Ectodermal cell (in vitro differentiated cells): ENCODE measurements around the gene DTNBP1.
"Not testable (repeated sequence)": the region's sequence is repeated elsewhere in the genome, so short reads cannot be mapped to it uniquely, and the experiment has no call there.

Experiments used
- H3K27ac ChIP-seq: 2 replicates; pipeline ENCODE4 v1.7.0; 2013; ENCODE audit warnings: mild to moderate bottlenecking, low read depth, low read length; ENCODE audit not compliant: insufficient read depth, poor library complexity, severe bottlenecking
- H3K27me3 ChIP-seq: 2 replicates; pipeline ENCODE4 v1.7.0; 2013; ENCODE audit warnings: mild to moderate bottlenecking, low read length; ENCODE audit not compliant: insufficient read depth, control insufficient read depth, poor library complexity, severe bottlenecking
- H3K36me3 ChIP-seq: one replicate; pipeline ENCODE4 v1.7.0; 2013; ENCODE audit warnings: low read length; ENCODE audit not compliant: control insufficient read depth, insufficient read depth
- H3K4me1 ChIP-seq: one replicate; pipeline ENCODE4 v1.7.0; 2013; ENCODE audit warnings: low read length; ENCODE audit not compliant: control insufficient read depth, insufficient read depth
- H3K4me3 ChIP-seq: 2 replicates; pipeline ENCODE4 v1.7.0; 2013; ENCODE audit warnings: low read depth, low read length, control low read depth; ENCODE audit not compliant: insufficient read depth
- H3K9me3 ChIP-seq: 2 replicates; pipeline ENCODE4 v1.7.0; 2013; ENCODE audit warnings: mild to moderate bottlenecking, low read length, moderate library complexity; ENCODE audit not compliant: control insufficient read depth
- WGBS, 2 experiments: methylation state at CpG; one replicate each; pipeline ENCODE4 v1.1.7; 2013; ENCODE audit warnings: missing lambda C conversion rate in 2 of 2; 5-methylcytosine and 5-hydroxymethylcytosine counted together

The DTNBP1 gene

DNA sequence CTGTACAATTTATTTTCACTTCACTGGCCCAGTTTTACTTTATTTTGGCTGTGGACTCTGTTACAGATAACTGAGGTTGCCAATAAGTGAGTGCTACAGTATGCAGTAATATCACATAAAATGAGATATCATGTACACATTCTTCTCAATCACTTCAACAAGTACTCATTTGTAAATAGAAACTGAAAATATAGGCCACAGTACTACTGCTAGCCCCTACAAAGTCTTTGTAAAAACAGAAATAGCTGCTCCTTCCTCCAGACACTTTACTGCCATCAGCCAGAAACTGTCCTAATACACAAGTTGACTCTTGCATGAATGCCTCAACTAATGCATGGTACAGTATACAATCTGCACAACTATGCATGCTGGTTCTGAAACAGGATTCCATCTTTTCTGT, 9.2 kb downstream of the DTNBP1 start:
- no peak overlapping the region for H3K27ac ChIP-seq
- no peaks in the 10 kb centered on the region for H3K36me3 ChIP-seq
- H3K4me3 ChIP-seq: no peak overlapping the region
- peaks cover 8% of the 10 kb centered on the region for H3K4me1 ChIP-seq
- H3K27me3 ChIP-seq: no peaks in the 10 kb centered on the region
- no peaks in the 10 kb centered on the region for H3K9me3 ChIP-seq

DNA sequence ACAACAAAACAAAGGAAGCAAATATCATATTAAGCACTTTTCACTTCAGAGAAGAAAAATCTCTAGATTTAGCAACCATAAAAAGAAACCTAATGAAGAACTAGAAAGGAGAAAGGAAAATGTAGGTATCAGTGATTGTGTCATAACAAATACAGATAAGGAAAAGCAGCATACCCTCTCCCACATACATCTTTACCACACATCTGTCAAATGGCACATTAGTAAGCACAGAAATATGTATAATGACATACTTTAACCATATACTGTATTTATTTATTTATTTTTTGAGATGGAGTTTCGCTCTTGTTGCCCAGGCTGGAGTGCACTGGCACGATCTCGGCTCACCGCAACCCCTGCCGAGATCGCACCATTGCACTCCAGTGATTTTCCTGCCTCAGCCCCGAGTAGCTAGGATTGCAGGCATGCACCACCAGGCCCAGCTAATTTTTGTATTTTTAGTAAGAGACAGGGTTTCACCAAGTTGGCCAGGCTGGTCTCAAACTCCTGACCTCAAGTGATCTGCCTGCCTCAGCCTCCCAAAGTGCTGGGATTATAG, 12.7 kb downstream of the DTNBP1 start:
- WGBS, 2 experiments: 77% methylated on average over 7 of the region's 7 CpGs
- not testable (repeated sequence) for H3K4me1 ChIP-seq, H3K36me3 ChIP-seq, H3K27ac ChIP-seq, H3K27me3 ChIP-seq, H3K9me3 ChIP-seq, H3K4me3 ChIP-seq

DNA sequence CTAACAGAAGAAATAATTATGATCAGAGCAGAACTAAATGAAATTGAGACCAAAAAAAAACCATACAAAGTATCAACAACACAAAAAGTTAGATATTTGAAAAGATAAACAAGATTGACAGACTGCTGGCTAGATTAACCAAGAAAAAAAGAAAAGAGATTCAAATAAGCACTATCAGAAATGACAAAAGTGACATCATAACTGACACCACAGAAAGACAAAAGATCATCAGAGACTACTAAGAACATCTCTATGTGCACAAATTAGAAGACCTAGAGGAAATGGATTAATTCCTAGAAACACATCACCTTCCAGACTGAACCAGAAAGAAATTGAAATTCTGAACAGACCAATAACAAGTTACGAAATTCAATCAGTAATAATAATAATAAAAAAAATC, 17.9 kb downstream of the DTNBP1 start:
- Histone ChIP-seq H3K4me1 (no peaks in the 10 kb centered on the region), H3K27me3 (no peaks in the 10 kb centered on the region), H3K36me3 (no peaks in the 10 kb centered on the region), H3K27ac (no peak overlapping the region), H3K9me3 (no peaks in the 10 kb centered on the region), H3K4me3 (no peak overlapping the region)
- 100% methylated on average over 1 of the region's 1 CpG; no CpG with 5 or more reads in 1 of the 2 experiments for whole genome bisulfite sequencing, 2 experiments

DNA sequence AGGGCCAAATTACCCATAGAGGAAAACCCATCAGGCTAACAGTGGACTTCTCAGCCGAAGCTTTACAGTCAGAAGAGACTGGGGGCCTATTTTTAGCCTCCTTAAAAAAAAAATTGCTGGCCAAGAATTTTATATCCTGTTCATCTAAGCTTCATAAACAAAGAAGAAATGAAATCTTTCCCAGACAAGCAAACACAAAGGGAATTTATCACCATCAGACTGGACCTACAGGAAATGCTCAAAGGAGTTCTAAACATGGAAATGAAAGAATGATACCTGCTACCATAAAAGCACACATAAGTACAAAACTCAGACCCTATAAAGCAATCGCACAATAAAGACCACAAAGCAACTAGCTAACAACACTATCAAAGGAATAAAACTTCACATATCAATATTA, 19.3 kb downstream of the DTNBP1 start:
- Histone ChIP-seq H3K27me3 (no peaks in the 10 kb centered on the region), H3K4me1 (no peaks in the 10 kb centered on the region)
- 90 to 92% methylated on average over 2 of the region's 2 CpGs for WGBS, 2 experiments

DNA sequence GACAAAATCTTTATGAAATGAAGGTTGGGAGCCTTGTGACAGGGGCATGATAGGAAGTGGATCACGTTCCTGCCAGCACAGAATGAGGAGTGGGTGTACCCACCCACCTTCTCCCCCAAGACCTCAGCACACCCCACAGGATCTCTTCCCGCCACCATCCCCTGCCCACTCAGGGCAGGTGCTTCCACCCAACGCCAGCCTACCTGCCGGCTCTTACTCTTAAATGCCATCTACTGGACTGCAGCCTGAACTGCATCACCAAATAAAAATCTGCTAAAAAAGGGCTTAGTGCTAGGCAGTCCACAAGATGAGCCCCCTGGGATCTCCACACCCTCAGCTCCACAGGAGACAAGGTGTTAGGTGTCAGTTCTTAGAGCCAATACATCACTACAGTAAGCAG, 20.6 kb downstream of the DTNBP1 start:
- 67 to 71% methylated on average over 4 of the region's 4 CpGs for WGBS, 2 experiments
- no peak overlapping the region for H3K4me3 ChIP-seq
- no peaks in the 10 kb centered on the region for H3K36me3 ChIP-seq
- no peaks in the 10 kb centered on the region for H3K27me3 ChIP-seq
- H3K4me1 ChIP-seq: no peaks in the 10 kb centered on the region
- no peak overlapping the region for H3K27ac ChIP-seq
- no peaks in the 10 kb centered on the region for H3K9me3 ChIP-seq

More for the DNA sequence above, 19.3 kb downstream of the DTNBP1 start:
- Histone ChIP-seq H3K4me3 (no peak overlapping the region), H3K27ac (no peak overlapping the region), H3K36me3 (no peaks in the 10 kb centered on the region), H3K9me3 (no peaks in the 10 kb centered on the region)

GRCh38 chr6:15638373-15638772, 24.5 kb downstream of the DTNBP1 start:
- Histone ChIP-seq H3K27me3 (no peaks in the 10 kb centered on the region), H3K36me3 (no peaks in the 10 kb centered on the region), H3K9me3 (no peaks in the 10 kb centered on the region), H3K4me1 (no peaks in the 10 kb centered on the region), H3K4me3 (no peak overlapping the region), H3K27ac (no peak overlapping the region)

DNA sequence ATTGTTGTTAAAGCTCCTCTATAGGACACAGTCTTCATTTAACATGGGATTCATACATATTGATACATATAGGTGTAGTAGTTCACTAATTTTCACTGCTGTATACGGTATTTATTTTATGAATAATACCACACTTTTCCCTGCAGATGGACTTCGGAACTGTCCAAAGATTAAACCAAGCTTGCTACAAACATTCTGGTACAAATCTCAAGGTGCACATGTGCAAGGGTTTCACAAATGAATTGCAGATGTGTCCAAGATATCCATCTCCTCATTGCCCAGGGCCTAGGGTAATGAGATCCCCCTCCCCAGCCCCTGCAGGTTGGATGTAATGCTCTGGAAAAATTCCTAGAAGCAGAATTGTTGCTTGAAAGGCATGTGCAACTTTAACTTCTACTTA, 31.4 kb downstream of the DTNBP1 start:
- Histone ChIP-seq H3K27me3 (no peaks in the 10 kb centered on the region), H3K4me1 (no peaks in the 10 kb centered on the region), H3K4me3 (no peak overlapping the region), H3K36me3 (no peaks in the 10 kb centered on the region), H3K27ac (no peak overlapping the region), H3K9me3 (no peaks in the 10 kb centered on the region)
- WGBS, 2 experiments: 96 to 100% methylated on average over 1 to 2 of the region's 2 CpGs

DNA sequence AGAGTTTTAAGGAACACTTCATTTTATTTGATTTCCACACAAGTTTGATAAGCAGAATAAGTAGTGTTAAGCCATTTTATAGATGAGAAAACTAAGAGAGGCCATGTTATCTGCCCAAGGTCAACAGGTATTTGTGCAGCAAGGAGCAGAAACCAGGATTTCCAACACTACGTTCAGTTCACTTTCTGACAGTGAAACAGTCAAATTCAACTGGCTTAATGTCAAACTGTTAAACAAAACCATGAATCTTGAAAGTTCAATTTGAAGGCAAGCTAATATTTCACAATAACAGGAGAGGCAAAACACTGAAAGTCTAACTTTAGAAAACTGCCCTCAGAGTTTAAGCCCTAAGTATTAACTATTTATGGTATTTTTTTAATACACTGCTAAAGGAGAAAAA, 32.6 kb downstream of the DTNBP1 start:
- Histone ChIP-seq H3K27me3 (no peaks in the 10 kb centered on the region), H3K4me3 (no peak overlapping the region), H3K9me3 (no peaks in the 10 kb centered on the region), H3K27ac (no peak overlapping the region), H3K36me3 (no peaks in the 10 kb centered on the region), H3K4me1 (no peaks in the 10 kb centered on the region)
- WGBS, 2 experiments: 90 to 93% methylated on average over 1 of the region's 1 CpG

GRCh38 chr6:15629487-15629886, 33.3 kb downstream of the DTNBP1 start:
- no peaks in the 10 kb centered on the region for H3K27me3 ChIP-seq
- H3K36me3 ChIP-seq: no peaks in the 10 kb centered on the region
- H3K4me1 ChIP-seq: no peaks in the 10 kb centered on the region
- H3K4me3 ChIP-seq: no peak overlapping the region
- H3K27ac ChIP-seq: no peak overlapping the region
- no peaks in the 10 kb centered on the region for H3K9me3 ChIP-seq

GRCh38 chr6:15628499-15629131, 34.2 kb downstream of the DTNBP1 start:
- no peaks in the 10 kb centered on the region for H3K4me1 ChIP-seq
- WGBS, 2 experiments: 86 to 87% methylated on average over 4 to 7 of the region's 7 CpGs
- no peak overlapping the region for H3K4me3 ChIP-seq
- no peak overlapping the region for H3K27ac ChIP-seq
- H3K36me3 ChIP-seq: no peaks in the 10 kb centered on the region
- no peaks in the 10 kb centered on the region for H3K27me3 ChIP-seq
- no peaks in the 10 kb centered on the region for H3K9me3 ChIP-seq

DNA sequence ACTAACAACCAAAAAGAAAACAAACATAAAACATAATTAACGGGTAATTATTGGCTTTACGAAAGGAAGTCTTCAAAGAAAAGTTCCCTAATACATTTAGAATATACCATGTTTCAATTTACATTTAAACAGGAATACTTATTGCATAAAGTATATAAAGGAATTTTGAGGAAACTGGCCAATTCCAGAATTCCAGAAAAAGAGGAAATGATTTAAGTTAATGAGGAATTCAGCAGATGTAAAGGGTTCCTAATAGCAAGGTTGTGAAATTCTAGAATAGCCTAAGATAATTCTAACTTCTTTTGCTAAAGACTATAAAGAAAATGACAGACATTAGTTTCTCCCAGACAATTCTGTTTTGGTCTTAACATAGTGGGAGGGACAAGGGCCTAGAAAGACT, 35.0 kb downstream of the DTNBP1 start:
- Histone ChIP-seq H3K4me3 (no peak overlapping the region), H3K27ac (no peak overlapping the region), H3K27me3 (no peaks in the 10 kb centered on the region), H3K36me3 (no peaks in the 10 kb centered on the region), H3K4me1 (no peaks in the 10 kb centered on the region), H3K9me3 (no peaks in the 10 kb centered on the region)
- WGBS, 2 experiments: 93 to 100% methylated on average over 2 of the region's 2 CpGs
